Stimulated activated CD8-positive, alpha-beta memory T cell treated with anti-CD3 and anti-CD28 coated beads, Interleukin-15, amount 100 ng/mL, for 24 hours (primary cell): ENCODE data around the gene PAPSS1.

ENCODE experiments used
- DNase-seq: peaks from one replicate; pipeline ENCODE4 v3.0.0-alpha.2; 2020; ENCODE audit warnings: low read depth

The PAPSS1 gene

GRCh38 chr4:107625391-107625902 is 94.6 kb downstream of the PAPSS1 start:
- no peak for DNase-seq

GRCh38 chr4:107624024-107624423 is 96.0 kb downstream of the PAPSS1 start:
- DNase-seq = no peak

GRCh38 chr4:107622006-107622405 is 98.0 kb downstream of the PAPSS1 start:
- no peak for DNase-seq

GRCh38 chr4:107619731-107620130 is 100.3 kb downstream of the PAPSS1 start:
- DNase-seq = no peak

GRCh38 chr4:107619066-107619465 is 101.0 kb downstream of the PAPSS1 start:
- DNase-seq = no peak

- DNase-seq = no peak
Observed at GRCh38 chr4:107618656-107619055, 101.4 kb downstream of the PAPSS1 start.

GRCh38 chr4:107616838-107617389 is 103.1 kb downstream of the PAPSS1 start:
- no peak for DNase-seq

DNA sequence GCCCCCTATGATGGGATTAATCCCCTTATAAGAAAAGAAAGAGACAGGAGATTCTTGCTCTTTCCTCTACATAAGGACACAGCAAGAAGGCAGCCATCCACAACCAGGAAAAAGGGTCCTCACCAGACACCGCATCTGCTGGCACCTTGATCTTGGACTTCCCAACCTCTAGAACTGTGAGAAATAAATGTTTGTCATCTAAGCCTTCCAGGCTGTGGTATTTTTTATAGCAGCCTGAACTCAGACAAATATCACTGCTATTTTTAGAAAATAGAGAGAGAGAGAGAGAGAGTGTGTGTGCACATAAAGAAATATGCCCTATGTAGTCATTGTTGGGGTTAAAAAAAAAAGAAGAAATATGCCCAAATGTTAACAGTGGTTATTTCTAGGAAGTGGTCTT is 104.2 kb downstream of the PAPSS1 start:
- DNase-seq = no peak

DNA sequence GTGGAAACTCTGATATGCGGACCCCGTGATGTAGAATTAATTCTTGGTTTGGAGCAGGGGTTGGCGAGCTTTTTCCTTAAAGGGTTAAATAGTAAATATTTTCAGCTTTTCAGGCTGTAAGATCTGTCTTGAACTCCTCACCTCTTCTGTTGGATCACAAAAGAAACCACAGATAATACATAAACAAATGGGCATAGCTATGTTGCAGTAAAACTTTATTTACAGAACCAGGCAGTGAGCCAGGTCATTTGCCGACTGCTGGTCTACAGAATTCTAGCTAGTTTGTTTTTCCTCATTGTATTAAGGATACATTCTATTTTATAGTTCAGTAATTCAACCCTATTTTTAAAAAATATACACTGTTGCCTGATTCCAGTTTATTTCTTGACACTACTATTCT is 116.6 kb downstream of the PAPSS1 start:
- DNase-seq = no peak

GRCh38 chr4:107600983-107601382 is 119.1 kb downstream of the PAPSS1 start:
- no peak for DNase-seq

- DNase-seq = no peak
Observed at GRCh38 chr4:107600436-107600835, 119.6 kb downstream of the PAPSS1 start.

GRCh38 chr4:107599841-107600240 is 120.2 kb downstream of the PAPSS1 start:
- DNase-seq = no peak

DNA sequence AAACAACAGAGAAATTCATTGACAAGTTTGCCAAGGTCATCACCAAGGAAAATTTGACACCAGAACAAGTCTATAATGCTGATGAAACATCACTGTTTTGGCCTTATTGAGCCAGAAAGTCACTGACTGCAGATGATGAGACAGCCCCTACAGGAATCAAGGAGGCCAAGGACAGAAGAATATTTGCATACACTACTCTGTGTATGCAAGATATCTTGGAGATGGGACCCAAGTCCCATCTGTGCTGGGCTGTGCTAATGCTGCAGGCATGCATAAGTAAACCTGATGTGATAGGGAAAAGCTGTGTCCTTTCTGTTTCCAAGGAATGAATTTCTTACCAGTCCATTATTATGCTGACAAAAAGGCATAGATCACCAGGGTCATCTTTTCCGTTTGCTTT is 126.8 kb downstream of the PAPSS1 start:
- no peak for DNase-seq

DNA sequence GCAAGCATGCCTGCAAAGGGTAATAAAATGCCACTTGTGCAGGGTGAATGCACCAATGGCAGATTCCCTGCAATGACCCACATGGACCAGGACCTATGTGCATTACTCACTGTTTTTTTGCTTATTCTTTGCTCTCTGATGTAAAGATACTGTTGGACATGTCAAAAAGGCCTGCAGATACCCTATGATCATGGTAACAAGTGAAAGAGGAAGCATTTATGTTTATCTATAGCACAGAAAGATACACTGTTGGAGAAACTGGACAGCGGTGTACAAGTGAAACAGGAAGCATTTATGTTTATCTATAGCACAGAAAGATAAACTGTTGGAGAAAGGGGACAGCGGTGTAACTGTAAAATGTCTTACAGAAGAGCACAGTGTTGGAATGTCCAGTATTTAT is 127.5 kb downstream of the PAPSS1 start:
- DNase-seq = no peak

DNA sequence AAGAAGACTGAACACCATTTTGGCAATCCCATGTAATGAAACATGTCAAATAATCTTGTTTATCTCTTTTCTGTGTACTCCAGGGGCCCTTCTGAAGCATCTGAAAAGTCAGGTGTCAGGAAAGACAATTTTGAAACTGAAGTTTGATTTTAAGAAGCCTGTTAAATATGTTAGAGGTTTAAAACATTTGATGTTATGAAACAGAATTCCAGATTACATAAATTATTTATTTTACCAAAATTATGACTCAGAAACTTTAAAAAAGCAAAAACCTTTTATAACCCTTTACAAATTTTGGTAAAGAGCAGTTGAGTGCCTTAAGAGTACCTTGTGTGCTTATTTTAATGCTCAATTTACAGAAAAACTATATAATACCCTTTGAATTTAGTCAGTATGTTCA is 130.8 kb downstream of the PAPSS1 start:
- DNase-seq = no peak

GRCh38 chr4:107586371-107586770 is 133.7 kb downstream of the PAPSS1 start:
- DNase-seq = no peak

DNA sequence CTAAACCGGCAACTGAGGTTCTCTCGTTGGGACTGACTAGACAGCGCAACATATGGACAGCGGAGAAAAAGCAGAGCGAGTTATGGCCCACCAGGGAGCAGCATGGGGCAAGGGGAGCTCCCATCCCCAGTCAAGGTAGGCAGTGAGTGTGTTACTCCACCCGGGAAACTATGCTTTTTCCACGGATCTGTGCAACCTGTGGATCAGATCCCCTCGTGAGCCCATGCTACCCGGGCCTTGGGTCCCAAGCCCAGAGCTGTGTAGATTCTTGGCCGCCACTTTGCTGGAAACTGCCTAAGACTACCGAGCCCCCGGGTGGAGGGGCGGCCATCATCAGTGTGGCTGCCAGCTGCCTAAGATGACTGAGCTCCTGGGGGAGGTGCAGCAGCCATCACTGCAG is 140.9 kb downstream of the PAPSS1 start:
- no peak for DNase-seq

GRCh38 chr4:107578321-107578720 is 141.7 kb downstream of the PAPSS1 start:
- no peak for DNase-seq

DNA sequence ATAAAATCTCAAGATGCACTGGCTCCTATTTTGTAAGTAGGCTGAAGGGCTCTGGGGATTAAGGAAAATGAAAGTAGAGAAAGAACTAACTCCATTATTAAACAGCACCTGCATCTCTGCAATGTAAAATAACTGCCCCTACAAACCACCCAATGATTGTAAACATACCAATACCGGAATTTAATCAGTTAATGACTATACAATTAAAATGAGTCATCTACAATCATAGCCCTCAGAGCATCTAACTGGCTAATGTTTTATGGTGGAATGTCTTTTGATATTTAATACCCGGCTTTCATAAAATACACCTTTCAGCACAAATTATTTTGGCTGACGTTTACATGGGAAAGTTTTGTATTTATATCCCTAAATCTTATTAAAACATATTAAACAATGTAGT is 142.3 kb downstream of the PAPSS1 start:
- no peak for DNase-seq

- no peak for DNase-seq
Observed at GRCh38 chr4:107575243-107575642, 144.8 kb downstream of the PAPSS1 start.

DNA sequence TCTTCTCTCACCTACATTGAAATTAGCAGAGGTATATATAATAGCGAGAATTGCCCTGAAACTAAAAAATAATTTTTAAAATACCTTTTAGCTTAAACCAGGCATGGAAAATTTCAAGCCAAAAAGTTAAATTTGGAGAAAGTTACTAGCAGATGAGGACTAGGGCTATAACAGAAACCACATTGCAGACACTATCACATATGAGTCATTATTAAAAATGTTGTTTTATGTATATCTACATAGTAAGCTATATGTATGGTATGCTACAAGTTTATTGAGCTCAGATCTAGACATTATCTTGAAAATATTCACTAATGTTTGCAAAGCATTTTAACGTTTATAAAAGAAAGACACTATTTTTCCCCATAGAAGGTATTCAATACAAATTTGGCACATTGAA is 147.8 kb downstream of the PAPSS1 start:
- no peak for DNase-seq

DNA sequence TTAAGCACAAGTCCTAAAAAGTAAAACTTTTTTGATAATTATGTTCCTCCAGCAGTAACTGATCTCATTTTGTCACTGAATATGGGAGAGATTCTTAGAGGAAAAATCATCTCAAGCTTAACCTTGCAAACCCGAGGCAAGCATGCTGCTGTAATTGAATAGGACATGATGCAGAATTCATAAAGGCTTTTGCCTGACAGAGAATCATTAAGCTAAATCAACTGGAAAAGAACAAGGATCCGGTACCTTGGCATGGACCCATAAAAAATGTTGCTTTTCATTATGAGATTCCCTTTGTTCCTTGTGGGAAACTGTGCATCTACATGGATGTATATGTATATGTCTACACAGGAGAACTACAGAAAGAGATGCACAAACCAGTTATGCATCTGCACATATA is 149.1 kb downstream of the PAPSS1 start:
- DNase-seq = no peak

DNA sequence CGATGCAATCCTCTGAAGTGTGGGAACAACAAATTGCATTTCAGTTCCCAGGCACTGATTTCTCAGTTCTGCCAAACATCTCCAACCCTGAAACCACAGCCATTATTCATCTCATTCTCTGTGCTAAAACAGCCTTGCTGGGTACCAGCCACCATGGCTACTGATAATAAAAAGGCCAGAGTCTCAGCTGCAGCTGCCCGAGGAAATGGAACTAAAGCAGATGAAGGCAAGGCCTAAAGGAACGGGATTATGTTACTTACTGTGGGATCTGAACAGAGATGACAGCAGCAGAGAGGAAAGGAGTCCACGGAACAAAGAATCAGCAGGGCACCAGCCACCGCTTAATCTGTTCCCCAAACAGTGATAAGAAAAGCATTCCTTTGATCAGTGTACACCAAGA is 155.7 kb downstream of the PAPSS1 start:
- DNase-seq = no peak
